ENCODE data around the gene ZNF701.
"Not testable (repeated sequence)": the region's sequence is repeated elsewhere in the genome, so short reads cannot be mapped to it uniquely, and the experiment has no call there.

The ZNF701 gene

DNA sequence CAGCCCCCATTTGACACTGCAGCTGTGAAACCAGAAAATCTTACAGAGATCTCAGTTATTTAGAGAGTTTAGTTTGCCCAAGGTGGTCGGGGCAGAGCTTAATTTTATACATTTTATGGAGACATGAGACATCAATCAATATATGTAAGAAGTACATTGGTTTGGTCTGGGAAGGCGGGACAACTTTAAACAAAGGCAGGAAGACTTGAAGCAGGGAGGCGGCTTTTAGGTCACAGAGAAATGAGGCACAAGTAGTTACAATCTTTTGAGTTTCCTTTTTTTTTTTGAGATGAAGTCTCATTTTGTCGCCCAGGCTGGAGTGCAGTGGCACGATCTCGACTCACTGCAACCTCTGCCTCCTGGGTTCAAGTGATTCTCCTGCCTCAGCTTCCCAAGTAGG is 27.5 kb upstream of the ZNF701 start:
- not testable (repeated sequence) for H3K27me3 Mint-ChIP-seq; H3K9me3 Mint-ChIP-seq; DNase-seq; ATAC-seq (replicated peaks)
- peaks cover 21 to 22% of the 10 kb centered on the region in 2 donors for H3K4me1 Mint-ChIP-seq
- H3K36me3 Mint-ChIP-seq = peaks cover 49 to 71% of the 10 kb centered on the region in 2 donors
- peak overlapping the region; percentile 32 to 41 for H3K4me3 Mint-ChIP-seq
- H3K27ac Mint-ChIP-seq = peak overlapping the region; percentile 79

DNA sequence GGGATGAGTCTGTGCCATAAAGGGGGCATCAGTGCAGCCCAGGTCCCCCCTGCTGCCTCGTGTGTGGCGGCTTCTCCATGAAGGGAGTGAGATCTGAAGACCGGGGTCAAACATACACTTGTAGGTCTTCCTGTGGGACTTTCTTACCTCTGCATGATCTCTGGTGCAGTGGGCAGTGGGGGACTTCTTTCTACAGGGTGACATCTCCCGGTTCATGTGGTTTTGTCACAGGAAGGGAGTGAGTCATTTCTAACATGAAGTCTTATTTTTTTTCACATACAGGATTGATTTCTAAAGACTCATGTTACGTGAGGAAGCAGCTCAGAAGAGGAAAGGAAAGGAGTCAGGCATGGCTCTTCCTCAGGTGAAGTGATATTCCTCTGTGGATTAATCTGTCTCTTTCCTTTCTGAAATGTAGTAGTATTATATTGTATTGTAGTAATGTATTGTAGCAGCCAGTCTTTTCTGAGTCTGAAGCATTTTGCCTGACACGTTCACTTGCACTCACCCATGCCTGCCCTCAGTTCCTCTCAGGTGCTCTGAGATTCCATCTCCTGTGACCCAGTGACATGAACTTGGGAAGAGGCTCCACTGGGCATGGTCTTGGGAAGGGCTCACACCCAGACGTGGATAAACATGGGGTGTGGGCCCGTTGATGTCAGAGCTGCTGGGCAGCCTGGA is 27.0 kb upstream of the ZNF701 start:
- Mint-ChIP-seq H3K4me1 (peaks cover 21 to 22% of the 10 kb centered on the region in 2 donors), H3K4me3 (peak overlapping the region; percentile 32 to 41), H3K36me3 (peaks cover 54 to 76% of the 10 kb centered on the region in 2 donors), H3K27me3 (no peaks in the 10 kb centered on the region), H3K27ac (peak overlapping the region; percentile 79), H3K9me3 (peaks cover 3 to 7% of the 10 kb centered on the region in 2 donors)
- ATAC-seq (replicated peaks) = peak; percentile 84 to 95
- peak; percentile 12 for DNase-seq

DNA sequence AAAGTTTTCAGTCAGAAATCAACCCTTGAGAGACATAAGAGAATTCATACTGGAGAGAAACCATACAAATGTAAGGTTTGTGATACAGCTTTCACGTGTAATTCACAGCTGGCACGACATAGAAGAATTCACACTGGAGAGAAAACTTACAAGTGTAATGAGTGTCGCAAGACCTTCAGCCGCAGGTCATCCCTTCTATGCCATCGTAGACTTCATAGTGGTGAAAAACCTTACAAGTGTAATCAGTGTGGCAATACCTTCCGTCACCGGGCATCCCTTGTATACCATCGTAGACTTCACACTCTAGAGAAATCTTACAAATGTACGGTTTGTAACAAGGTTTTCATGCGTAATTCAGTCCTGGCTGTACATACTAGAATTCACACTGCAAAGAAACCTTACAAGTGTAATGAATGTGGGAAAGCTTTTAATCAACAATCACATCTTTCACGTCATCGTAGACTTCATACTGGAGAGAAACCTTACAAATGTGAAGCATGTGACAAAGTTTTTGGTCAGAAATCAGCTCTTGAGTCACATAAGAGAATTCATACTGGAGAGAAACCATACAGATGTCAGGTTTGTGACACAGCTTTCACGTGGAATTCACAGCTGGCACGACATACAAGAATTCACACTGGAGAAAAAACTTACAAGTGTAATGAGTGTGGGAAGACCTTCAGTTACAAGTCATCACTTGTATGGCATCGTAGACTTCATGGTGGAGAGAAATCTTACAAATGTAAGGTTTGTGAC is 15.7 kb upstream of the ZNF701 start:
- Mint-ChIP-seq H3K36me3 (peaks cover 83 to 90% of the 10 kb centered on the region in 2 donors), H3K4me3 (no peak overlapping the region), H3K27ac (no peak overlapping the region), H3K9me3 (peaks cover 33 to 40% of the 10 kb centered on the region in 2 donors), H3K27me3 (no peaks in the 10 kb centered on the region), H3K4me1 (peaks cover 0 to 2% of the 10 kb centered on the region in 2 donors)
- no peak for DNase-seq
- no peak for ATAC-seq (replicated peaks)

DNA sequence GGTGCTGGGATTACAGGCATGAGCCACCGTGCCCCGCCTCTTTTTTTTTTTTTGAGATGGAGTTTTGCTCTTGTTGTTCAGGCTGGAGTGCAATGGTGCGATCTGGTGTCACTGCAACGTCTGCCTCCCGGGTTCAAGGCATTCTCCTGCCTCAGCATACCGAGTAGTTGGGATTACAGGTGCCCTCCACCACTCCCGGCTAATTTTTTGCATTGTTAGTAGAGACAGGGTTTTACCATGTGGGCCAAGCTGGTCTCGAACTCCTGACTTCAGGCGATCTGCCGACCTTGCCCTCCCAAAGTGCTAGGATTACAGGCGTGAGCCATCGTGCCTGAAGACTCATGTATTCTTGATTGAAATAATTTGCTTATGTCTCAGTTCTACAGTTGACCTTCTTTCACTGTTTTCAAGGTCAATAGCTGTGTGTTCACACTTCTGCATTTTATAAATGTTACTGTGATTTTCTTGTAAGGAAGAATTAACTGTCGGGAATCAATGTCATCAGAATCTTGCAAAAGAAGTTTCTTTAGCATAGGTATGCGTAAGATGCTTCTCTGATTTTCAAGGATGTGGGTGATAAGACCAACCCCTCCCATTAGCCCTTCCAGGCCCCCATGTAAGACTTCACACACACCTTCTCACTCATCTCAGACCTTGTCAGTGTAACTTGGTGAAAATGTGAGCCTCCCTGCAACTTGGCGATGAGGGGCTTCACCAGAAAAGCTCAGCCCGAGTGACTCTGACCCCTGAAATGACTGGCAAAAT is 12.7 kb upstream of the ZNF701 start:
- no peak for DNase-seq
- ATAC-seq (replicated peaks) = no peak
- Mint-ChIP-seq H3K27me3 (no peaks in the 10 kb centered on the region), H3K27ac (no peak overlapping the region), H3K4me3 (no peak overlapping the region), H3K36me3 (peaks cover 83 to 92% of the 10 kb centered on the region in 2 donors), H3K9me3 (peaks cover 39 to 41% of the 10 kb centered on the region in 2 donors), H3K4me1 (no peaks in the 10 kb centered on the region)

DNA sequence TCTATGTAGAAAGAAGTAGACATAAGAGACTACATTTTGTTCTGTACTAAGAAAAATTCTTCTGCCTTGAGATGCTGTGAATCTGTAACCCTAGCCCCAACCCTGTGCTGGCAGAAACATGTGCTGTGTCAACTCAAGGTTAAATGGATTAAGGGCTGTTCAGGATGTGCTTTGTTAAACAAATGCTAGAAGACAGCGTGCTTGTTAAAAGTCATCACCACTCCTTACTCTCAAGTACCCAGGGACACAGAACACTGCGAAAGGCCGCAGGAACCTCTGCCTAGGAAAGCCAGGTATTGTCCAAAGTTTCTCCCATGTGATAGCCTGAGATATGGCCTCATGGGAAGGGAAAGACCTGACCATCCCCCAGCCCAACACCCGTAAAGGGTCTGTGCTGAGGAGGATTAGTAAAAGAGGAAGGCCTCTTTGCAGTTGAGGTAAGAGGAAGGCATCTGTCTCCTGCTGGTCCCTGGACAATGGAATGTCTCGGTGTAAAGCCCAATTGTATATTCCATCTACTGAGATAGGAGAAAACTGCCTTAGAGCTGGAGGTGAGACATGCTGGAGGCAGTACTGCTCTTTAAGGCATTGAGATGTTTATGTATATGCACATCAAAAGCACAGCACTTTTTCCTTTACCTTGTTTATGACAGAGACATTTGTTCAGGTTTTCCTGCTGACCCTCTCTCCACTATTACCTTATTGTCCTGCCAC is 11.2 kb upstream of the ZNF701 start:
- not testable (repeated sequence) for H3K27me3 Mint-ChIP-seq; H3K4me3 Mint-ChIP-seq; ATAC-seq (replicated peaks); DNase-seq; H3K4me1 Mint-ChIP-seq
- Mint-ChIP-seq H3K36me3 (peaks cover 83 to 92% of the 10 kb centered on the region in 2 donors), H3K9me3 (peaks cover 37 to 40% of the 10 kb centered on the region in 2 donors), H3K27ac (peak overlapping the region; percentile 85)

DNA sequence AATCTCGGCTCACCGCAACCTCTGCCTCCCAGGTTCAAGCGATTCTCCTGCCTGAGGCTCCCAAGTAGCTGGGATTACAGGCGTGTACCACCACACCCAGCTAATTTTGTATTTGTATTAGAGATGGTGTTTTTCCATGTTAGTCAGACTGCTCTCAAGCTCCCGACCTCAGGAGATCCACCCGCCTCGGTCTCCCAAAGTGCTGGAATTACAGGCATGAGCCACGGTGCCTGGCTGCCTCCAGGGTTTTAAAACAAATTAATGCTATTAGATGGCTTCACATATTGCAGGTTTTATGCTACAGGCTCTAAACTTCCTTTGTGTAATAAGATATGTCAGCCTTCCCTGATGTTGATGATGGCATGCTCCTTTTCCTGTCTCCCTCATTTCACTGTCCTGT is 8.5 kb upstream of the ZNF701 start:
- not testable (repeated sequence) for H3K4me3 Mint-ChIP-seq; H3K27ac Mint-ChIP-seq; ATAC-seq (replicated peaks); DNase-seq; H3K27me3 Mint-ChIP-seq; H3K4me1 Mint-ChIP-seq
- peaks cover 76 to 89% of the 10 kb centered on the region in 2 donors for H3K36me3 Mint-ChIP-seq
- peaks cover 27 to 32% of the 10 kb centered on the region in 2 donors for H3K9me3 Mint-ChIP-seq

DNA sequence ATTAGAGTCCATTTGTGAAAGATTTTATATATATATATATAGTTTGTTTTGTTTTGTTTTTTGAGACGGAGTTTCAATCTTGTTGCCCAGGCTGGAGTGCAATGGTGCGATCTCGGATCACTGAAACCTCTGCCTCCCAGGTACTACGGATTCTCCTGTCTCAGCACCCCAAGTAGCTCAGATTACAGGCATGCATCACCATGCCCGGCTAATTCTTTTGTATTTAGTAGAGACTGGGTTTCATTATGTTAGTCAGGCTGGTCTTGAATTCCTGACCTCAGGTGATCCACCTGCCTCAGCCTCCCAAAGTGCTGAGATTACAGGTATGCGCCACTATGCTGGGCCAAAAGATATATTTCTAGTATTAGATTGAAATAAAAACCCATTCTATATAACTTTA is 4.0 kb upstream of the ZNF701 start:
- Mint-ChIP-seq H3K9me3 (peaks cover 13 to 23% of the 10 kb centered on the region in 2 donors), H3K27ac (no peak overlapping the region), H3K36me3 (peaks cover 41 to 53% of the 10 kb centered on the region in 2 donors), H3K4me3 (no peak overlapping the region), H3K4me1 (peaks cover 6 to 7% of the 10 kb centered on the region in 2 donors), H3K27me3 (no peaks in the 10 kb centered on the region)
- ATAC-seq (replicated peaks) (no peak), DNase-seq (no peak)

DNA sequence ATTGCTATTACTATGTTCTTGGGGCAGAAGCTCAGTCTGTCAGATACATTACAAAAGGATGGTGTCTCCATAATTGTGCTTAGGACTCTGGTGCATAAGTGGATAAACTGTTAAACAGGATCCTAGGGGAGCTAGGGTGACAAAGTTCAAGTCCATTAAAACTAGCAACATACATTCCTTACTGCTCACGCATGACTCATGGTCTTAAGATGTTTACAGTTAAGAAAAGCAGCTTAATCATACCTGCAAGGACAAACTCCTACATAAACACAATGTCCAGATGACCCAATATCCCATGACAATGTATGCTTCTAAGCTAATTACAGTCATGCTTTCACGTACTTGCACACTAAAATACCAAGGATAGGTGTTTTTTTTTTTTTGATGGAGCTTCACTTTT is 3.5 kb upstream of the ZNF701 start:
- ATAC-seq (replicated peaks) (no peak), DNase-seq (no peak)
- Mint-ChIP-seq H3K9me3 (peaks cover 13 to 26% of the 10 kb centered on the region in 2 donors), H3K27me3 (no peaks in the 10 kb centered on the region), H3K4me1 (peaks cover 11% of the 10 kb centered on the region in 2 donors), H3K36me3 (peaks cover 40 to 53% of the 10 kb centered on the region in 2 donors), H3K27ac (no peak overlapping the region), H3K4me3 (no peak overlapping the region)

DNA sequence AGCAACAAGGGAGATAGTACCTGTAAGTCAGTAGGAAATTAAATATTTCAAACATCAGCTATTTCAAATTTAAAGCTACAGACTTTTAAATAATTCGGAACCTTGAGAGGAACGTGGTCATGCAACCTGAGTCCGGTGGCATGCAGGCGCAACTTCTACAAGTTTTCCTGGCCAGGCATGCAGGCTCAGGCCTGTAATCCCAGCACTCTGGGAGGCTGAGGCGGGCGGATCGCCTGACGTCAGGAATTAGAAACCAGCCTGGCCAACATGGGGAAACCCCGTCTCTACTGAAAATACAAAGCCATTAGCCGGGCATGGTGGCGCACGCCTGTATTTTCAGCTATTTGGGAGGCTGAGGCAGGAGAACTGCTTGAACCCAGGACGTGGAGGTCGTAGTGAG is 2.2 kb upstream of the ZNF701 start:
- H3K4me3 Mint-ChIP-seq = no peak overlapping the region
- no peak overlapping the region for H3K27ac Mint-ChIP-seq
- H3K9me3 Mint-ChIP-seq = peaks cover 13 to 20% of the 10 kb centered on the region in 2 donors
- H3K27me3 Mint-ChIP-seq = no peaks in the 10 kb centered on the region
- DNase-seq (no peak), ATAC-seq (replicated peaks) (no peak)
- peaks cover 39 to 49% of the 10 kb centered on the region in 2 donors for H3K36me3 Mint-ChIP-seq
- H3K4me1 Mint-ChIP-seq = peaks cover 18 to 23% of the 10 kb centered on the region in 2 donors

DNA sequence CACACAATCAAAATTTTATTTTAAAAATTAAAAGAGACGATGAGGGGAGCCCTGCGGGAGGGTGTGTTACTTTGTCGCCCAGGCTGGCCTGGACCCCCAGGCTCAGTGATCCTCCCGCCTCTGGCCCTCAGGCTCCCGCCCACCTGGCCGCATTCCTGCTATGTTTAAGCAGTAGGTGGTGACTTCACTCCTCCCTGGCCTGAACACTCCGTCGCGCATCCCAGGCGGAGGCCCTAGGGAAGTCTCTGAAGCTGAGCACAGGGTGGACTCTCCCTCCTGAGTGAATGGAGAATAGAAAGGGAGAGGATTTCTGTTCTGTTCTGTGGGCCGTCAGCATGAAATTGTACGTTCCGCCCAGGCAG is 468 bp upstream of the ZNF701 start:
- peak overlapping the region; percentile 92 to 93 for H3K4me3 Mint-ChIP-seq
- H3K4me1 Mint-ChIP-seq = peaks cover 20 to 29% of the 10 kb centered on the region in 2 donors
- DNase-seq, H3K27ac Mint-ChIP-seq, H3K27me3 Mint-ChIP-seq: not testable (repeated sequence)
- H3K9me3 Mint-ChIP-seq = peaks cover 11 to 14% of the 10 kb centered on the region in 2 donors
- ATAC-seq (replicated peaks) = peak; percentile 25 to 29
- H3K36me3 Mint-ChIP-seq = peaks cover 39 to 49% of the 10 kb centered on the region in 2 donors

DNA sequence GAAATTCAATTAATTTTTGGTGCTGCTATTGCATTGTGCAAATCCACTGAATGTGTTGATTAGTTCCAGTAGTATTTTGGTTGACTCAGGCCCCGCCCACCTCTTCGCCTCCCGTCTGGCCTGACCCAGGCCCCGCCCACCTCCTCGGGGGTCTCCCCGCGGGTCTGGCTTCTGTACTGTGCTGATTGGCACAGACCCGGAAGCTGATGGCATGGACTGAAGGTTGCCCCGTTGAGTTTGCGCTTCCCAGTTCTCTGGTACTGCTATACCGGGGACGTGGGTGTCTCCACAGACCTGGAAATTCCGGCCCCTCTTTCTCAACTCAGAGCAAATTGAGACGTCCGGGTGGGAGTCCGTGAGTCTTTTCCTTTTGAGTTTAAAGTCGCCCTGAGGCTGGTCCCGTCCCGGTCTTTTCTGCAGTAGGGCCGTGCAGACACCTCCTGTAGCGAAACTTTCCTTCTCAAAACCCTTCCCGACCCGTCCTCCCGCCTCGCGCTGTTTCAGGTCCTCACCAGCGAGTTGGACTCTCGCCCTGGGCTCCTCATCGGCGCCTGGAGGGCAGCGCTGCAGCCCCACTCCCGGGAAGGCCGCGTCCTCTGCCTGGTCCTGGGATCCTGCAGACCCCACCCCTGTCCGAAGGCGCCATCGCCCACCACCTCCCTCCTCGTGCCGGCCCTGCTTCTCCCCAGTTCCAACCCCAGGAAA is 14.8 kb downstream of the ZNF701 start:
- Mint-ChIP-seq H3K9me3 (peaks cover 21 to 22% of the 10 kb centered on the region in 2 donors), H3K27ac (no peak overlapping the region), H3K36me3 (peaks cover 55 to 77% of the 10 kb centered on the region in 2 donors), H3K4me1 (peaks cover 0 to 3% of the 10 kb centered on the region in 2 donors), H3K4me3 (no peak overlapping the region), H3K27me3 (no peaks in the 10 kb centered on the region)
- no peak for DNase-seq
- no peak for ATAC-seq (replicated peaks)

DNA sequence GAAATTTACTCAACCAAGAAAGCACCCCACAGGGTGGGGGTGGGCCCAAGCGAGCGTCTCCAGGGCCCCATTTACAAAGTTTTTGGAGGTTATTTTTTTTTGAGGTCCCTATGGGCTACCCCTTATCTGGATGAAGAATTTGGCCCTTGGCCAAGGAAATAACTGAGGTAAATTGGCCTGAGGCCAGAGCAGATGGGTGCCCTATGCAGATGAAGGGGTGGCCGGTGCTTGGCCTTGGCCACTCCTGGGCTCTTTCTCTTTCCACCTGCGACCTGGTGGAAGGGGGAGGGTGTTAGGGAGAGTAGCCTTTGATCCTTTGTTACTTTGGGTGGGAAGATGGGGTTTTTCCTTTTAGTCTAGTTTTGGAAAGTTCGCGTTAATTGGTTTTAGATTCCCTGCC is 15.5 kb downstream of the ZNF701 start:
- Mint-ChIP-seq H3K9me3 (peaks cover 21 to 22% of the 10 kb centered on the region in 2 donors), H3K4me1 (peaks cover 0 to 5% of the 10 kb centered on the region in 2 donors), H3K27me3 (no peaks in the 10 kb centered on the region), H3K27ac (no peak overlapping the region), H3K4me3 (no peak overlapping the region), H3K36me3 (peaks cover 52 to 79% of the 10 kb centered on the region in 2 donors)
- ATAC-seq (replicated peaks) = no peak
- no peak for DNase-seq

DNA sequence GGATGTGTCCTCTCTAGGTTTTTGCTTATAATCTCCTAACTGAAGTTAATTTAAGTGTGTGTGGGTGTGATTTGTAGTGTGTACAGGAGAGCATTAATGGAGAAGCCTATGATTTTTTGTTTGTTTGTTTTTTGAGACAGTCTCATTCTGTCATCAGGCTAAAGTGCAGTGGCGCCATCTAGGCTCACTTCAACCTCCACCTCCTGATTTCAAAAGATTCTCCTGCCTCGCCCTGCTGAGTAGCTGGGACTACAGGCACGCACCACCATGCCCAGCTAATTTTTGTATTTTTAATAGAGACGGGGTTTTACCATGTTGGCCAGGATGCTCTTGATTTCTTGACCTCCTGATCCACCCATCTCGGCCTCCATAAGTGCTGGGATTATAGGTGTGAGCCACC is 20.6 kb downstream of the ZNF701 start:
- H3K27ac Mint-ChIP-seq = no peak overlapping the region
- ATAC-seq (replicated peaks) = no peak

More for the DNA sequence above, 20.6 kb downstream of the ZNF701 start:
- peaks cover 49 to 64% of the 10 kb centered on the region in 2 donors for H3K36me3 Mint-ChIP-seq
- no peak for DNase-seq
- H3K9me3 Mint-ChIP-seq = peaks cover 5 to 6% of the 10 kb centered on the region in 2 donors
- H3K27me3 Mint-ChIP-seq = no peaks in the 10 kb centered on the region
- H3K4me3 Mint-ChIP-seq = no peak overlapping the region
- peaks cover 0 to 5% of the 10 kb centered on the region in 2 donors for H3K4me1 Mint-ChIP-seq
